COR-L47 (cell line): ENCODE data around the gene RASGEF1C.
A peak's percentile ranks its signal among the peaks of the same experiment; 100 is the strongest.
"Not testable (repeated sequence)": the region's sequence is repeated elsewhere in the genome, so short reads cannot be mapped to it uniquely, and the experiment has no call there.

ENCODE experiments used
- DNase-seq: peaks from one replicate; lab custom pipeline; 2025; lab: John Stamatoyannopoulos, UW

RASGEF1C gene

GRCh38 chr5:180210961-180211760, 2.1 kb upstream of the RASGEF1C start:
- DNase-seq = no peak

- DNase-seq = not testable (repeated sequence)
These were observed 1.1 kb upstream of the RASGEF1C start for GRCh38 chr5:180210077-180210476.

DNA sequence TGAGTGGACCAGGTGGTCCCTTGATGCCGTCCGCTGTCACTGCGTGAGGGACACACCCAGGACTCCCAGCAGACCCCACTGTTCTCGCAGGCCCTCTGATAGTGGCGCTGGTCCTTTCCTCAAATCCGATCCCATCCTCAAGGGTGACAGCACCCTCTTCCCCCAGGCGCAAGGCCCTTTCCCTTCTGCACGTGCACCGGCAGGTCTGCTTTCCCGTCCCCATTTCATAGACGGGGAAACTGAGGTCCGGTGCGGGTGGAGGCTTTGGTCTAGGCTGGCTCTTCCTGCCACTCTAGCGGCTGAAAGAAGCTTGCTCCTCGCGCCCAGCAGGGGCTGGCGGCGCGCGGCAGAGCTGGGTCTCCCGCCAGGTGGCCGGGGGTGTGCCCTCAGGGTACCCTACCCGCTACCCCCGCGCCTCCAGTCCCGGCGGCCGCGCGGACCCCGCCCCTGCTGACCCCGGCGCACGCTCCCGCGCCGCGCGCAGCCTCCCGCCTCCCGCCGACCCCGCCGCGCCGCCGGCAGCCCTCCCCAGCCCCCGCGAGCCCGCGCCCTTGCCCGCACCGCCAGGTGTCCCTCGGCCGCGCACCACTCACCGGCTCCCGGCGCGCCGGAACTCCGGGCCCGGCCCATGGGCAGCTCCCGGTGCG, 453 bp downstream of the RASGEF1C start:
- peak; percentile 44 for DNase-seq

DNA sequence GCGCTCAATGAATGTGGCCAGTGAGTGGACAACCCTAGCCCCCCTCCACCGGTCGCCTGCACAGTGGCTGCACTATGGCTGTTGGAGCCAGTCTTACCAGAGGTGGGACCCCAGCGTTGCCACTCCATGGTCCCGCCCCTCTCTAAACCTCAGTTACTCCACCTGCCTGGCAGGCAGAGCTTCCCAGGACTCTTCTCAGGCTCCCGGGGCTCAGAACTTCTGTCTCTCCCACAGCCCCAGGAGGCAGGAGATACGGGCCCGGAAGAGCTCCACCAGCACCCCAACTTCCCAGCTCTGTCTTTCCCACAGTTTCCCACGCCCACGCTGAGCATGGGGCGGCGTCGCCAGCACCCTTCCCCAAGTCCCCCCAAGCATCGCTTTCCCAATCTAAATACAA, 975 bp downstream of the RASGEF1C start:
- DNase-seq = no peak

DNA sequence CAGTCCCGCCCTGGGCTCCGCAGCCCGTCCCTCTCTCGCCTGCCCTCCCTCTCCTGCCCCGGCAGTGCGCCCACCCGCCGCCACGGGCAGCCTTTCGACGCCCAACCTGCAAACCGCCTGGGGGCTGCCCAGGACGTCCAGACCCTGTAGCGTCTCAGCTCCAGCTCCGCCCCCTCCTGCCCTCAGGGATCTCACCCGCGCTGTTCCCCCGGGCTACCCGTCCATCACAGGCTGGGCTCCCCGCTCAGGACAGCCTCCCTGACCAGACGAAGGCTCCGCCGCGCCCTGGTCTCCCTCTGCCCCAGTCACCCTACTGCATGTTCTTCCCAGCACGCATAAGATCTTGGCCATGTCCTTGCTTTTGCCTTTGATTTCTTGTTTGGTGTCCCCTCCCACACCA, 1.4 kb downstream of the RASGEF1C start:
- no peak for DNase-seq

- DNase-seq = no peak
These were observed 2.0 kb downstream of the RASGEF1C start for GRCh38 chr5:180206993-180207392.

DNA sequence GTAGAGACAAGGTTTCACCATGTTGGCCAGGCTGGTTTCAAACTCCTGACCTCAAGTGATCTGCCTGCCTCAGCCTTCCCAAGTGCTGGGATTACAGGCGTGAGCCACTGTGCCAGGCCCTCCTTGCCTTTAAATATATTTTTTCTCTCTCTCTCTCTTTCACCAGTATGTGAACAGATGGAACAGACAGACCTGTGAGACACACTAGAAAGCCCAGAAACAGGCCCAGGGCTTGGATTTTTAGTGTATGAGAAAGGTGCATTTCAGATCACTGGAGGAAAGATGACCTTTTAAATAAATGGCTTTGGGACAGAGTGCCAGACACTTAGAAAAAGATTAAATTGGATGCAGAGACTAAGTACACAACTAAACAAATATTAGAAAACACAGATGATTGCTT, 3.1 kb downstream of the RASGEF1C start:
- DNase-seq = no peak

DNA sequence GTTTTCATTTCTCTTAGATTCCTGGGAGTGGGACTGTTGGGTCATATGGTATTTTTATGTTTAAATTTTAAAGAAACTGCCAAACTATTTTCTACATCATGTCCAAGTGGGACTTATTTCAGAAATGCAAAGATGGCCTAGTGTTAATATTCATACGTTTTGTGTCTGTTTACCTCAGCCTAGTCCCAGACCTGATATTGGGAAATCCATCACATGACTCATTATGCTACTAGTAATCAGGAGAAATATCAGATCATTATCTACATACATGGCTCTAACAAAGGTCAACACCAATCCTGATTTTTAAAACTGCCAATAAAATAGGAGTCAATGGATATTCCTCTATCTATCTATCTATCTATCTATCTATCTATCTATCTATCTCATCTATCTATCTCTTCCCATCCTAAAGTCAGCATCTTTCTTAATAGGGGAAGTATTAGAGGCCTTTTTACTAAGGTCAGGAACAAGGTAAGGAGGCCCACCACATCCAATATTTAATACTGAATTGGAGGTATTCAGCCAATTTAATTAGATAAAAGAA, 4.7 kb downstream of the RASGEF1C start:
- DNase-seq = no peak

DNA sequence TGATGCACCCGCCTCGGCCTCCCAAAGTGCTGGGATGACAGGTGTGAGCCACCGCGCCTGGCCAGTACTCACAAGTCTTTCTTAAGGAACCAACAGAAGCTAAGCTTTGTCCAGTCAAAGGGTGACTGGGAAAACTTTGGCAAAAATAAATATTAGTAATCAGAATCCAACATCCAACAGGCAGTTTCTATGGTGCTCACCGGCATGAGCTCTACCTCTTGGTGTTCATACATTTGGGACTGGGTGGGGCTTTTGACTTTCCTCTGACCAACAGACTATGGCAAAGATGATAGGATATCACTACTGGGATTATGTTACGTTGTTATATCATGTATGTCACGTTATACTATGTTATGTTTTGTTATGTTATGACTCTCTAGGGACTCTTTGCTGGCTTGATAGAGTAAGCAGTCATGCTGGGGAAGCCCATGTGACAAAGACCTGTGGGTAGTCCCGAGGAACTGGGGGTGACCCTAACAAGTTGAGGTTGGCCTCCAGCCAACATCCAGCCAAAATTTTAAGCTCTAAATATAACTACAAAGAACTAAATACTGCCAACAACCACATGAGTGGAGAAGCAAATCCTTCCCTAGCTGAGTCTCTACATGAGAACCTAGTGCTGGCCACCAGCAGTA, 6.0 kb downstream of the RASGEF1C start:
- DNase-seq = no peak

- peak; percentile 41 for DNase-seq
These were observed 7.7 kb downstream of the RASGEF1C start for GRCh38 chr5:180201051-180201987.

DNA sequence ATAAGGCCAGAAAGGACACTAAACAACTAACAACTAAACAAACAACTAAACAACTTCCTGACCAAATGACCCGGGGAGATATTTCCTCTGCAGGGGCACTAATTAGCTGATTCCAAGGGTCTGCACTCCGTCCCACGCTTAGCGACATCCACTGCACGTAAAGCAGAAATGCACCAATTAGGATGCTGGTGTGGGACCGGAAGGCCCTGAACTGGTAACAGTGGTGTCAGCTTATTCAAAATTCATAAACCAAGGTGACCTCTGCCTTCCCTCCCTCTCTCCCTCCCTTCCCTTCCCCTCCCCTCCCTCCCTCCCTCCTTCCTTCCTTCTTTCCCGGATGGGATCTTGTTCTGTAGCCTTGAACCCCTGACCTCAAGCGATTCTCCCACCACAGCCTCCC, 9.6 kb downstream of the RASGEF1C start:
- no peak for DNase-seq

GRCh38 chr5:180198208-180198607, 10.8 kb downstream of the RASGEF1C start:
- DNase-seq = no peak

DNA sequence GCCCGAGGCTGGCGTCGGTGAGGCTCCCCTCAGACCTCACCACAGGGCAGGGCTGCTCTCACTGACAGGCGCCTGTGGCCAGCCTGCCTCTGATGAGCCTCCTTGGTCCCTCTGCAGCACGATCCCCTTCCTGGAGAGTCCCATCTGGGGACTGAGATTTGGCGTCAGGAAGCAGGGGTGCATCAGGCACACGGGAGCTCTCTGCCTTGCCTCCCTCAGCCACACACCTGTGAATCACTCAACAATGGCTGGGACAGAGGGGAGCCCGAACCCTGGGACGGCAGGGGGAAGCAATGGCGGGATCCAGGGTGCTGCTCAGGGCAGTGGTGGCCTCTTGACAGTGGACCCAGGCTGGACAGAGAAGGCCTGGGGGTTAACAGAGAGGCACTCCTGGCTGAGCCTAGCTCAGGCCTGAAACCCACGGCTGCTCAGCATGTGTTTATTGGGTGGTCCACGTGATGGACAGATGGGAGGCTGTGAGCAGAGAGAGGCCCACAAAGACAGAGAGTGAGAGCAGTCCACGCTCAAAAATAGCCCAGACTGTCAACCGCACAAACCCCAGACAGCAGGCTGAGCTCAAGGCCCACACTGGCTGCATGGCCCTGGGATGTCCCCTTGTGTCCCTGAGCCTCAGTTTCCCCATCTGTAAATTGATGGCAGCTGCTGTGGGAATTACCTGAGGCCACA, 11.9 kb downstream of the RASGEF1C start:
- DNase-seq = no peak

DNA sequence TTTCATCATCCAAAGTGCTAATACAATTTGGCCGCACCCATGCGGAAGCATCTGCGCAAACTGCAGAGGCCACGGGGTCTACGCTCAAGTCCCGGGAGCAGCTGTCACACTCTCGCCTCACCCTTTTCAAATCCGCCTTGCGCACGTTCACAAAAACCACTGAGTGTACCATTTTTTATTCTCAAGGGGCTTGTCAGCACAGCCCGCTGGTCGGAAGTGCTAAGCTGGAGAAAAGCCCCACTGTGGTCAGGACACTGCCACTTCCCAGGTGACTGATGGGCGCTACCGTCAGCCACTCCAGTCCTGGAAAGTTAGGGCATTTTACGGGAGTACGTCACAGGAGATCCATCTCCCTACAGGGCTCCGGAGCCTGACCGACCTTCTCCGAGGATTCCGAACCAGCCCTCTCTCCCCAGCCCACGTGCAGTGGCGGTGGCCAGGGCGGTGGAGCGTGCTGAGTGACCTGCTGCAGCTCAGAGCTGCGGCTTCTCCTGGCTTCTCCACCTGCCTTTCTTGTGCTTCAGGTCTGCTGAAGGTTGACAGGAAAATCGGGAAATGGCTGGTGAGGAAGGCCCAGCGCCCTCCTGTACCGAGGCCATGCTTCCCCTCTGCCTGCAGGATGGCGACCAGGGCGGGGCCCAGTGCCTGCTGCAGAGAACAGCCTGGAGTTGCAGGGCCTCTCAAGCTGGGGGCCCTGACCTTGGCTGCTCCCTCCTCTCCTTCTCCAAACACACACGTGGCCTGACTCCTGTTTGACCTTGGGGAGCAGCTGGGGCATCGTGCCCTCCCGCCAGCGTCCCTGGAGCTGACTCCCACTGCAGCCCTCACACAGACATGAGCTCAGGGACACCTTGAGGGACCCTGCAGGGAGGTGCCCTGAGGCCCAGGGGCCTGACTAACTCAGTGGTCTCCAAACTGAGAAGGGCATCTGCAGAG, 14.3 kb downstream of the RASGEF1C start:
- DNase-seq = no peak

DNA sequence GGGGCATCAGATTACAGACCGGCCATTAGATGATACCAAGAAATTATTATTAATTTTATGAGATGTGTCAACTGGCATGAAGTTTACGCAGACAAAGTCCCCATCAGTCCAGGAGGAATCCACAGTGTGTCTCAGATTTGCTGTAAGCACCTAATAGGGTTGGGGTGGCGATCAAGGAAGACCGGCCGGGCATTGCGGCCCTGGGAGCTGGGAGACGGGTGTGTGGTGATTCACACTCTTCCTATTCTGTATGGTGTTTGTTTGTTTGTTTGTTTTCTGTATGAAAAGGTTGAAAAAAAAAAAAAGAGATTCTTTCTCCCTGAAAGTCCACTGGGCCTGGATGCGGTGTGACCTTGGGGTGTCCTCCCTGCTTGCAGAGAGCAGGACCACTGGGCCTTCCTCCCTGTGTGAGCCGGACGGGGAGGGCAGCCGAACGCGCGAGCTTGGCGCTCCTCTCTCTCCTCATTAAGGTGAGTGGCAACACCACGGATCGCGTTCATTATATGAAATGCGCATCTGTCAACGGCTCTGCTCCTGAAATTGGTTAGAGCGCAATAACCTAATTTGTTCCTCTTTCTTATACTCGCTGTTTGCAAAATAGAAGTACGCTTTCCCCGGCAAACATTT, 15.1 kb downstream of the RASGEF1C start:
- no peak for DNase-seq

GRCh38 chr5:180191716-180192115, 17.3 kb downstream of the RASGEF1C start:
- no peak for DNase-seq

DNA sequence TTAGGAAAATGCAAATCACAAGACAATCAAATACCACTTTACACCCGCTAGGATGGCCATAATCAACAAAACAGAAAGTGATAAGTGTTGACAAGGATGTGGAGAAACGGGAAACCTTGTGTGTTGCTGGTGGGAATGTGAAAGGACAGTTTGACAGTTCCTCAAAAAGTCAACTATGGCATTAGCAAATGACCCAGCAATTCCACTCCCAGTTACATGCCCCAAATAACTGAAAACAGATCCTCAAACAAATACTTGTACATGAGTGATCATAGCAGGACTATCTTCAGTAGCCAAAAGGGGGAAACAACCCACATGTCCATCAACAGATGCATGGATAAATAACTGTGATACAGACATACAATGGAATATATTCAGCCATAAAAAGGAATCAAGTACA, 21.2 kb downstream of the RASGEF1C start:
- DNase-seq = no peak

- DNase-seq = no peak
These were observed 28.2 kb downstream of the RASGEF1C start for GRCh38 chr5:180180846-180181245.

- DNase-seq = no peak
These were observed 28.6 kb downstream of the RASGEF1C start for GRCh38 chr5:180180421-180180820.
